NCI-H187 treated with DMSO at 0.1 percent for 48 hours (cell line): ENCODE data around the gene CRIP1.

Experiments used
- DNase-seq: peaks from one replicate; lab custom pipeline; 2025; lab: John Stamatoyannopoulos, UW

The CRIP1 gene

DNA sequence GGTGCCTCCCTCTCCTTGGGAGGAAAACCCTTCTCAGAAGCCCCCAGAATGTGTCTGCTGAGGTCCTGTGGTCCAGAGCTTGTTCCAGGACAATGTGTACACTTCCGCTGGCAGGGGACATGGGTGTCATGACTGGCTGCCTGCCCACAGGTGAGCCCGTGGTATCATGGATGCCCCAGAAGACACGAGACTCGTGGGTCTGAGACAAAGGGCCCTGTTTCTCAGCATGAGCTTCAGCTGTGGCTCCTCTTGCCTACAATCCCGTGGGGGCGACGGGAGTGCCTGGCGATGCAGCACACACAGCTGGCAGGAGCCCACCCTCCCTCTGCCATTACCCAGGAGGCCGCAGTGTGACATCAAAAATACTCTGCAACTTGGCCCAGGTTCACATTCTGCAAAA, 46.7 kb downstream of the CRIP1 start:
- no peak for DNase-seq

DNA sequence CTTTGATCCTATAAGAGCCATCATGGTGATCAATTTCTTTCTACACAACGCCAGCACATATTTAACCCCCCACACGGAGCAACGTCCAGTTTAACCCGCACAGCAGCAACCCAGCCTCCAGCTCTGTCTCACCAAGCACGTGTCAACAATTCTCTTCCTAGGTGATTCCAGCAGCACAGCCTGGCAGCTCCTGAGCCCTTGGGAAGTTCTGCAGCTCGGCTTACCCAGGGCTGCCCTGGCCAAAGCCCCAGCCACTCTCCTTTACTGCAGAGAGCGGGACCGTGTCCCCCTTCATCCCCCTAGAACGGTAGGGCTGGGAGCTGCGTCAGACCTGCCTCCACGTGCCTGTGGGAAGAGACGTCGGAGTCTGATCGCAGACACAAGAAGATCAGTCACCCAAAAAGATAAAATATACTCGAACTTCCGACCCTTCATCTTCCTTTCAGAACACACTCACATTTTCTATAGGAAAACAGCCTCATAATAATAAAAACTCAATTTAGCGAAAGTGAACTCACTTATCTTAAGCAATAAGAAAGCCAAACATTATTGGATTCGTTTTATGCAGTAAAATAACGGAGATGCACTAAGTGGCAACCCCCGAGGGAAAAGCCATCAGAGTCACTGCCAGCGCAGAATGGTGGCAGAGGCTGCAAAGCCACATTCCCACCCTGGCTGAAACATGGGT, 47.3 kb downstream of the CRIP1 start:
- no peak for DNase-seq

DNA sequence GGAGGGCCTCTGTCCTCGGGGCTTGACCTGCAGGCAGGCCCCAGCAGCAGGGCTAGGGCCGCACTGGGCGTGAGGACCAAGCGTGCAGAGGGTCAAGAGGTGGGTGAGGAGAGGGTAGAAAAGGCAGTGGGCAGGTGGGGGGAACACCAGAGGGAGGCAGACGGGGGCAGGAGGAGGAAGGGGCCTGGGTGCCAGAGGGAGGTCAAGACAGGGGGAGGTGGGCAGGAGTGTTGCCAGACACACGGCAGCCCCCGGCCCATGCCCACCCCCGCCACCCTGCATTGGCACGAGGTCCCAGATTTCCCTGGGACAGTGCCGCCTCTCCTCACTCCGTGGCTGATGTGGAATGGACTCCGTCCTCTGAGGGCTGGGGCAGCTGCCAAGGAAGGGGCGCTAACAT, 47.9 kb downstream of the CRIP1 start:
- no peak for DNase-seq

DNA sequence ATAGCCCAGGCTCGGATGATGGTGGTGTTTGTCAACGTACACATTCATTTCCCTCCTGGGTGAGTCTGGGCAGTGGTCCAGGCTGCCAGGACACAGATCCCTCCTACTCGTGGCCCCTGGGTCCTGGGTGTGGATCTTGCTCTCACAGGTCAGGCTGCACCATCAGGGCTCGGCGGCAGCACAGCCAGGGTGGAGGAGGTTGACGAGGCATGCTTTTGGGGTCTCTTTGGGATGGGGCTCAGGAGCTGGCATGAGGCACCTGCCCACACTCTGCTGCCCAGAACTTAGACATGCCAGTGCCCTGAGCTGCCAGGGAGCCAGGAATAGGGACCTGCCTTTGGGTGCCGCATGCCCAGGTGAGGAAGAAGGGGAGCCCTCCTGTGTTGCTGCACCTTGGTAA, 49.4 kb downstream of the CRIP1 start:
- no peak for DNase-seq

DNA sequence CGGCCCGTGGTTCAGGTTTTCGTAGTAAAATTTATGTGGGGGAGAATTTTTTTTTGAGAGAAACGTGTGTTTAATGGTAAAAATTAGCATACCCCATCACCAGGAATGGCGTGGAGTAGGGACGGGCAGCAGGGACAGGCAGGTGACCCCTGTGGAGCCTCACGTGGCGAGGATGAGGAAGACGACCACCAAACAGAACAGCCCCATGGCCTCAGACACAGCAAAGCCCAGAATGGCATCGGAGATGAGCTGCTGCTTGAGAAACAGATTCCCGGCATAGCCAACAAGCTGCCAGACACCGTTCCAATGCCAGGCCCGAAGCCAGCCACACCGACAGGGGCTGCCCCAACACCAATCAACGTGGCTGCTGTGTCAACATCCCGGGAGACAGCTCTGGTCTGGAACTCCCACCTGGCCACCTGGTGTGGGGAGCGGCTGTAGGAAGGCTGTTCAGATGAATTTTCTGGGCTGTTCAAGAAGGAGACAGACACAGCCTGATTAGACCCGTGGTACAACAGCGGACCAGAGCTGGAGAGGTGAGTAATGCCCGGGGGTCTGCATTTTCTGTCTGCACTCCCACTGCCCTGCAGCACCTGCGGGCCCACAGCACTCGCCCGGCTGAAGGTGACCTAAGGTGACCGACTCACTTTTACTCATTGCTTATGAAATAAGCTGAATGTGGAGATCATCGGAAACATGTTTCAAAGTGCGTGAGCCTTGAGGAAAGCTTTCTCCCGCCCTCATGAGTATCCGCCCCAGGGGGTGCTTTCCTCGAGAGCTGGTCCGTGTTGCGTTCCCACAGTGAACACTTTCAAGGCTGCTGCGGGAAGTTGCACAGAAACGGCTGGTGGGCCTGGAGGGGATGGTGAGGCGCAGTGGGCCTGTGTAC, 50.2 kb downstream of the CRIP1 start:
- no peak for DNase-seq

DNA sequence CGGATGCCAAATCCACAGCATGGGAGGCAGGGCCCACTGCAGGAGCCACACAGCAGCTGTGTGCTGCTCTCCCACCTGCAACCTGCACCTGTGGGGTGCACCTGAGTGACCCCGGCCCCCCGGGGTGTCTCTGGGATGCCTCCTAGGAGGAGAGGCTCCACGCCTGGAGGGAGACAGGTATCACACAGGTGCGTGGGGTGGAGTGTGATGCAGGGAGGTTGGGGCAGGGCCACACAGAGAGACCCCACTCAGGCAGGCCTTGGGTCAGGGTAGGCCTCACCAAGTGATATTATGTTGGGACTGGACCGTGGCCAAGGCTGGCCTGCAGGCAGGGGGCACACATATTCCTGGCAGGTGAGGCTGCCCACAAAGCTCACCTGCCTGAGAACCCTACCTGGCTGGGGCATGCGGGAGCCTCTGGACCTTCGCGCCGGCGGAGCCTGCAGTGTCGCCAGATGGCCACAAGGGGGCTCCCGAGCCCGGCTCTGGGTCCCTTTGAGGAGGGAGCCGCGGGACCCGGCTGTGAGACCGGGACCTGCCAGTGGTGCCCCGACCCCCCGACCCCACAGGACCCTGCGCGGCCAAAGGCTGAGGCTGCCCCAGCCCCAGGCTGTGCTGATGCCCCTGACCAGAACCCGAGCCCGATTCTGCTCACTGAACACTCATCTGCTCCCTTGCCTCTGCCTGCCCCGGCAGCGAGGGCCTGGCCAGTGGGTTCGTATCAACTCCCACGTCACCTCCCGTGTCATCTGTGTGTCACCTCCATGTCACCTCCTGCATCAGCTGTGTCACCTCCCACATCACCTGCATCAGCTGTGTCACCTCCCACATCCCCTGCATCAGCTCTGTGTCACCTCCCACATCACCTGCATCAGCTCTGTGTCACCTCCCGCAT, 51.1 kb downstream of the CRIP1 start:
- no peak for DNase-seq
